ENCODE measurements around the gene PLA2G4A. TPM values are rescaled to one million over a fixed set of nuclear protein-coding genes. Genes with fewer than 3 reads are reported as not detected.

The PLA2G4A gene
- total and polyA plus RNA-seq, 2 donors (not counting 3 experiments of a cell fraction or from before 2014, with no cell fraction given): 8.2 to 13.3 TPM

- peak overlapping the region; percentile 21 for H3K27ac ChIP-seq (ENCODE audit: insufficient read depth, low read depth, low read length)
- no peak overlapping the region for H3K4me3 ChIP-seq (replicated peaks in 1 of 3; ENCODE audit: insufficient read depth in 1 of 3, low read depth in 1 of 3, low read length in 3 of 3)
These were observed 9.8 kb downstream of the PLA2G4A start for GRCh38 chr1:186838380-186839040.

More at GRCh38 chr1:186838380-186839040, 9.8 kb downstream of the PLA2G4A start:
- no peaks in the 10 kb centered on the region for H3K36me3 ChIP-seq (ENCODE audit: control insufficient read depth in 2 of 2, extremely low read depth in 1 of 2, insufficient read depth in 2 of 2, low read length in 2 of 2)
- H3K9ac ChIP-seq (replicated peaks; ENCODE audit: extremely low read depth, insufficient read depth, low read length): no peak overlapping the region
- no peaks in the 10 kb centered on the region for H3K9me3 ChIP-seq (replicated peaks; ENCODE audit: control insufficient read depth, insufficient read depth, low read length)
- no peaks in the 10 kb centered on the region for H4K20me1 ChIP-seq (replicated peaks; ENCODE audit: control insufficient read depth, extremely low read depth, insufficient read depth, low read length)
- intact Hi-C loops (cut with micrococcal nuclease) (loop anchor here (1.0 to 5.0 kb wide), 2 partner anchors 139 to 156 kb away; no protein-coding TSS in a partner anchor), dilution Hi-C loops (cut with MboI; ENCODE audit: extremely low pct_ligation_motif_present, low sequenced_read_pairs) (no loop called here)
- H2AFZ ChIP-seq (ENCODE audit: low read depth, low read length): no peak overlapping the region
- BruUV-seq (replicated peaks): no TSS peak
- no peak for FAIRE-seq
- no peaks in the 10 kb centered on the region for H3K9me1 ChIP-seq (replicated peaks; ENCODE audit: control insufficient read depth, extremely low read depth, insufficient read depth, low read length)
- ChIA-PET CTCF (interaction anchor here (0.9 to 1.6 kb wide), 3 partner anchors 10 to 116 kb away, joined by 3 to 4 read pairs (median 3); no protein-coding TSS in a partner anchor), POLR2A (no interaction called here)
- no peak for TF ChIP-seq POLR2A (IDR thresholded peaks at IDR 0.05; ENCODE audit: low read depth, low read length)
- no peak for TF ChIP-seq MYC (IDR thresholded peaks at IDR 0.05; ENCODE audit: low read depth, low read length)
- no peak for TF ChIP-seq JUN (IDR thresholded peaks at IDR 0.05; ENCODE audit: borderline replicate concordance, insufficient read depth, insufficient read length, low read depth)
- no peak for TF ChIP-seq GATA2 (IDR thresholded peaks at IDR 0.05; ENCODE audit: insufficient read depth, insufficient read length, low read depth, low read length)
- no peak for TF ChIP-seq POLR2AphosphoS5 (IDR thresholded peaks at IDR 0.05; ENCODE audit: insufficient read depth, low read depth, low read length)
- TF ChIP-seq EZH2 (IDR thresholded peaks at IDR 0.05; ENCODE audit: borderline replicate concordance, low read depth, low read length, severe bottlenecking): no peak
- no peak for TF ChIP-seq CTCF (IDR thresholded peaks at IDR 0.05; ENCODE audit: extremely low read depth in 1 of 2, insufficient read depth in 1 of 2, low read depth in 1 of 2, low read length in 2 of 2)
- no peak for TF ChIP-seq MAX (IDR thresholded peaks at IDR 0.05; ENCODE audit: insufficient read depth, insufficient read length)
- no peak for TF ChIP-seq FOS (IDR thresholded peaks at IDR 0.05; ENCODE audit: borderline replicate concordance, insufficient read depth, low read length)
- peak; percentile 80 for DNase-seq (ENCODE audit: low read depth, low spot score)
- no peaks in the 10 kb centered on the region for H3K27me3 ChIP-seq (ENCODE audit: control insufficient read depth in 2 of 2, insufficient read depth in 2 of 2, low read length in 2 of 2)
- H3K79me2 ChIP-seq (ENCODE audit: control insufficient read depth, insufficient read depth, low read length): no peaks in the 10 kb centered on the region
- peaks cover 10% of the 10 kb centered on the region for H3K4me1 ChIP-seq (ENCODE audit: control insufficient read depth, extremely low read depth, insufficient read depth, low read length)
- peak overlapping the region; percentile 34 for H3K4me2 ChIP-seq (ENCODE audit: insufficient read depth, low read length)
